H9 (cell line): ENCODE data around the gene TRIM9. TPM values are rescaled to one million over a fixed set of nuclear protein-coding genes. Genes with fewer than 3 reads are reported as not detected.

Experiments
- DNase-seq: peaks from one replicate; pipeline ENCODE4 v3.0.0-alpha.2; 2017
- H2AFZ ChIP-seq: one replicate; pipeline ENCODE4 v1.6.1; 2013; ENCODE audit warnings: mild to moderate bottlenecking, low read length, control low read depth, moderate library complexity
- H2AK5ac ChIP-seq: 2 replicates; pipeline ENCODE4 v1.6.1; 2013; ENCODE audit warnings: low read length, control low read depth, mixed read lengths; ENCODE audit not compliant: insufficient read length
- H2BK120ac ChIP-seq: one replicate; pipeline ENCODE4 v1.6.1; 2013; ENCODE audit warnings: low read depth, mild to moderate bottlenecking, low read length, control low read depth, inconsistent platforms; ENCODE audit not compliant: poor library complexity, severe bottlenecking
- H2BK12ac ChIP-seq: 2 replicates; pipeline ENCODE4 v1.6.1; 2013; ENCODE audit warnings: low read length, control low read depth, mixed read lengths, low read depth; ENCODE audit not compliant: insufficient read length
- H2BK15ac ChIP-seq: 2 replicates; pipeline ENCODE4 v1.6.1; 2013; ENCODE audit warnings: low read depth, low read length, control low read depth
- H2BK20ac ChIP-seq: one replicate; pipeline ENCODE4 v1.6.1; 2013; ENCODE audit warnings: low read depth, mild to moderate bottlenecking, low read length, control low read depth, inconsistent platforms; ENCODE audit not compliant: poor library complexity, severe bottlenecking
- H2BK5ac ChIP-seq: 2 replicates; pipeline ENCODE4 v1.6.1; 2013; ENCODE audit warnings: low read length, control low read depth, mixed read lengths; ENCODE audit not compliant: insufficient read length
- H3K14ac ChIP-seq: 2 replicates; pipeline ENCODE4 v1.6.1; 2013; ENCODE audit warnings: low read length, control low read depth; ENCODE audit not compliant: insufficient read depth
- H3K18ac ChIP-seq: 2 replicates; pipeline ENCODE4 v1.6.1; 2013; ENCODE audit warnings: low read depth, mild to moderate bottlenecking, mixed read lengths, low read length, control low read depth; ENCODE audit not compliant: insufficient read length
- H3K23ac ChIP-seq: 2 replicates; pipeline ENCODE4 v1.6.1; 2013; ENCODE audit warnings: low read length, control low read depth, mixed read lengths, low read depth; ENCODE audit not compliant: insufficient read length
- H3K23me2 ChIP-seq: 2 replicates; pipeline ENCODE4 v1.6.1; 2013; ENCODE audit warnings: low read depth, mild to moderate bottlenecking, mixed read lengths, low read length, control low read depth; ENCODE audit not compliant: insufficient read length, poor library complexity, severe bottlenecking
- H3K27ac ChIP-seq: 2 replicates; pipeline ENCODE4 v1.5.1; 2013; ENCODE audit warnings: low read length, control low read depth, mixed read lengths, low read depth; ENCODE audit not compliant: insufficient read length
- H3K27me3 ChIP-seq: 2 replicates; pipeline ENCODE4 v1.6.1; 2013; ENCODE audit warnings: low read length, control low read depth, inconsistent platforms; ENCODE audit not compliant: insufficient read depth
- H3K4ac ChIP-seq: 2 replicates; pipeline ENCODE4 v1.6.1; 2013; ENCODE audit warnings: low read depth, mild to moderate bottlenecking, control low read depth, inconsistent platforms, low read length, moderate library complexity
- H3K4me1 ChIP-seq: 2 replicates; pipeline ENCODE4 v1.6.1; 2013; ENCODE audit warnings: low read length, control low read depth, inconsistent platforms; ENCODE audit not compliant: insufficient read depth
- H3K4me2 ChIP-seq: 2 replicates; pipeline ENCODE4 v1.6.1; 2013; ENCODE audit warnings: low read length, control low read depth, mixed read lengths; ENCODE audit not compliant: insufficient read length, insufficient read depth
- H3K56ac ChIP-seq: 2 replicates; pipeline ENCODE4 v1.6.1; 2013; ENCODE audit warnings: low read depth, mild to moderate bottlenecking, mixed read lengths, low read length, control low read depth; ENCODE audit not compliant: insufficient read length
- H3K79me1 ChIP-seq: 2 replicates; pipeline ENCODE4 v1.6.1; 2013; ENCODE audit warnings: low read depth, mild to moderate bottlenecking, moderate library complexity, low read length, control low read depth, inconsistent platforms; ENCODE audit not compliant: insufficient read depth, poor library complexity, severe bottlenecking
- H3K79me2 ChIP-seq: 2 replicates; pipeline ENCODE4 v1.6.1; 2013; ENCODE audit warnings: low read length, control low read depth, inconsistent platforms; ENCODE audit not compliant: insufficient read depth
- H3K9ac ChIP-seq: 2 replicates; pipeline ENCODE4 v1.6.1; 2013; ENCODE audit warnings: low read length, control low read depth, mixed read lengths; ENCODE audit not compliant: insufficient read length; ENCODE audit errors: extremely low read depth
- H3K9me3 ChIP-seq: one replicate; pipeline ENCODE4 v1.6.1; 2013; ENCODE audit warnings: low read depth, low read length, inconsistent platforms; ENCODE audit not compliant: control insufficient read depth
- H3T11ph ChIP-seq: one replicate; pipeline ENCODE4 v1.6.1; 2013; ENCODE audit warnings: mild to moderate bottlenecking, low read length, control low read depth, inconsistent platforms
- H4K20me1 ChIP-seq: one replicate; pipeline ENCODE4 v1.6.1; 2013; ENCODE audit not compliant: control insufficient read depth, insufficient read length, insufficient read depth
- H4K5ac ChIP-seq: 2 replicates; pipeline ENCODE4 v1.6.1; 2013; ENCODE audit warnings: low read depth, mild to moderate bottlenecking, mixed read lengths, low read length, control low read depth; ENCODE audit not compliant: insufficient read length
- H4K8ac ChIP-seq: replicated peaks from 2 replicates; pipeline ENCODE4 v1.6.1; 2013; ENCODE audit warnings: low read length, control low read depth, mixed read lengths, low read depth; ENCODE audit not compliant: insufficient read length
- H4K91ac ChIP-seq: 2 replicates; pipeline ENCODE4 v1.6.1; 2013; ENCODE audit warnings: low read depth, mild to moderate bottlenecking, moderate library complexity, mixed read lengths, low read length, control low read depth; ENCODE audit not compliant: insufficient read length
- H3K27ac Mint-ChIP-seq, 3 experiments: 2 replicates in 2 of 3; 3 replicates in 1 of 3; pipeline ENCODE4 v1.8.0; 2020 to 2021; ENCODE audit warnings: mixed read lengths in 3 of 3, mild to moderate bottlenecking in 1 of 3, moderate library complexity in 1 of 3
- H3K27me3 Mint-ChIP-seq: 2 replicates; pipeline ENCODE4 v1.8.0; 2021; ENCODE audit warnings: low read depth, mild to moderate bottlenecking, moderate library complexity, mixed read lengths
- H3K36me3 Mint-ChIP-seq, 3 experiments: 2 replicates in 2 of 3; 3 replicates in 1 of 3; pipeline ENCODE4 v1.8.0; 2020 to 2021; ENCODE audit warnings: low read depth in 3 of 3, mixed read lengths in 3 of 3; ENCODE audit not compliant: insufficient read depth in 1 of 3
- H3K4me1 Mint-ChIP-seq, 2 experiments: 2 replicates each; pipeline ENCODE4 v1.8.0; 2020; ENCODE audit warnings: mixed read lengths in 2 of 2
- H3K4me3 Mint-ChIP-seq, 2 experiments: 2 replicates in 1 of 2; 3 replicates in 1 of 2; pipeline ENCODE4 v1.8.0; 2020 to 2021; ENCODE audit warnings: mild to moderate bottlenecking in 2 of 2, mixed read lengths in 2 of 2, moderate library complexity in 1 of 2
- H3K9me3 Mint-ChIP-seq, 2 experiments: 2 replicates in 1 of 2; 3 replicates in 1 of 2; pipeline ENCODE4 v1.8.0; 2020; ENCODE audit warnings: mild to moderate bottlenecking in 2 of 2, mixed read lengths in 2 of 2, moderate library complexity in 1 of 2
- CTCF ChIP-seq: fragments of 200-600 bp; sonication (generic); conservative IDR thresholded peaks from 3 replicates; pipeline ENCODE4 v1.8.0; 2021; ENCODE audit warnings: antibody characterized with exemption, mild to moderate bottlenecking
- WGBS: extraction: QIAGEN DNeasy Blood & Tissue Kit; methylation state at CpG from one replicate; pipeline ENCODE4 v1.1.7; 2013; ENCODE audit warnings: missing lambda C conversion rate, low lambda C conversion rate, mixed read lengths; ENCODE audit not compliant: insufficient read length; ENCODE audit errors: extremely low coverage; 5-methylcytosine and 5-hydroxymethylcytosine counted together
- total RNA-seq: library from RNA; stranded (reverse); gene quantifications from 2 replicates; pipeline ENCODE4 v1.2.1, GENCODE V29; 2021

TRIM9 gene
- total RNA-seq, 1 experiment from 2014 or later = 0.98 TPM

DNA sequence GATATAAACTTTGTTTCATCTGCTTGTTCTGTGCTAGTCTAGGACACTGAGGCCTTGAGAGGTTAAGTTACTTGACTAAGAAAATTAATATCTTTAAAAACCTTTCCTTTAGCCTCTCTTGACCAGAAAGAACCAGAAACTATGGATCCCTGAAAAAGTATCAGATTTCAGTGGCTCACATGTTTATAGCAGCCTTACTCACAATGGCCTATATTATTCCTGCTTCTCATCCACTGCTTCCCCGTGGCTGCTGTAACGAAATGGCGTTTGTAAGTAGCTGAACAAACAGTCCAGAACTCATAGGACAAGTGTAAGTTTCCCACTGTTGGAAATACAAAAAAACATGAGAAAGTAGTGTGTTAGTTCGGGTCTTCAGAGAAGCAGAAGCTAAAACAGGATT lies 147.5 kb downstream of the TRIM9 start:
- Mint-ChIP-seq H3K27me3 (peaks cover 9% of the 10 kb centered on the region), H3K27ac (no peak overlapping the region), H3K4me3 (no peak overlapping the region), H3K9me3 (peaks cover 3 to 5% of the 10 kb centered on the region in 2 experiments; a peak in 3 of 5 replicates), H3K36me3 (peaks cover 0 to 2% (median 0%) of the 10 kb centered on the region in 3 experiments; a peak in 2 of 7 replicates), H3K4me1 (peaks cover 14 to 17% of the 10 kb centered on the region in 2 experiments)
- Histone ChIP-seq H3K79me1 (no peaks in the 10 kb centered on the region), H3K4me2 (no peak overlapping the region), H2AFZ (no peak overlapping the region), H3K23ac (no peak overlapping the region), H3K14ac (no peak overlapping the region), H4K8ac (no peak overlapping the region), H2BK20ac (no peak overlapping the region), H3K9ac (no peak overlapping the region), H3K27ac (no peak overlapping the region), H3K18ac (no peak overlapping the region), H3K4me1 (peaks cover 3% of the 10 kb centered on the region; the same call in 1 of the 2 replicates), H3K27me3 (no peaks in the 10 kb centered on the region), H4K5ac (no peak overlapping the region), H4K91ac (no peak overlapping the region), H2AK5ac (no peak overlapping the region), H2BK12ac (no peak overlapping the region), H3K56ac (no peak overlapping the region), H4K20me1 (no peaks in the 10 kb centered on the region), H2BK5ac (no peak overlapping the region), H2BK15ac (no peak overlapping the region), H3K4ac (no peak overlapping the region), H3T11ph (no peak overlapping the region), H2BK120ac (no peak overlapping the region), H3K23me2 (peaks cover 16% of the 10 kb centered on the region), H3K9me3 (no peaks in the 10 kb centered on the region), H3K79me2 (no peaks in the 10 kb centered on the region)
- WGBS = no CpG with 5 or more reads among the region's 4 CpGs
- no peak for TF ChIP-seq CTCF
- DNase-seq = no peak
